Mucosa of descending colon (tissue), 3 donors: Measurements from ENCODE around the gene TENM4. TPM values are rescaled to one million over a fixed set of nuclear protein-coding genes. Genes with fewer than 3 reads are reported as not detected.

ENCODE experiments used
- ATAC-seq: fragments of 200-7000 bp; cut with Tn5 transposase; one replicate; pipeline ENCODE4 v1.9.1; 2020; ENCODE audit warnings: mild to moderate bottlenecking, moderate library complexity
- DNase-seq, 3 donors: peaks; one replicate each; pipeline ENCODE4 v3.0.0-alpha.2; 2020
- H3K36me3 ChIP-seq: fragments of 200-600 bp; one replicate; pipeline ENCODE4 v1.8.0; 2021; ENCODE audit warnings: low read depth, mild to moderate bottlenecking
- H3K4me1 ChIP-seq: fragments of 200-600 bp; one replicate; pipeline ENCODE4 v1.8.0; 2021; ENCODE audit warnings: low read depth, mild to moderate bottlenecking
- H3K4me3 ChIP-seq: fragments of 200-600 bp; one replicate; pipeline ENCODE4 v1.8.0; 2021; ENCODE audit warnings: mild to moderate bottlenecking
- H3K9me3 ChIP-seq: fragments of 200-600 bp; one replicate; pipeline ENCODE4 v1.8.0; 2021; ENCODE audit warnings: mild to moderate bottlenecking
- CTCF ChIP-seq: fragments of 200-600 bp; IDR thresholded peaks from one replicate; pipeline ENCODE4 v1.8.0; 2022; ENCODE audit warnings: antibody characterized with exemption, mild to moderate bottlenecking
- intact Hi-C, 2 donors: fragments of 100-400 bp; cut with DNase I in 1 of 2; cut with micrococcal nuclease in 1 of 2; formaldehyde crosslinking; loops; one replicate each; pipeline versions ENCODE4 v1.11.0 to v1.11.1; 2022; cut with DNase I, micrococcal nuclease
- total RNA-seq, 3 donors: library from RNA; stranded (reverse); fragmentation: NEBNext Ultra II Directional in 2 of 3; extraction: Animal tissue kit (Norgen Biotek cat#: 25700) in 2 of 3; gene quantifications; one replicate each; pipeline versions ENCODE4 v1.2.1 to v1.2.4, GENCODE V29; 2021 to 2023
- donor health status: DM: no; HTN: no; CAD: no; lungs with moderate emphysema.
- donor health status: DM: no; HTN: no; CAD: no.
- donor health status: DM: no; HTN: yes; CAD: no.

Gene TENM4
- total RNA-seq, 3 donors from 2014 or later = 0.70 to 1.6 (median 1.2) TPM

GRCh38 chr11:79200398-79201070 is 240.3 kb downstream of the TENM4 start:
- intact Hi-C loops = no loop called here
- Histone ChIP-seq H3K36me3 (no peaks in the 10 kb centered on the region), H3K4me1 (no peaks in the 10 kb centered on the region), H3K4me3 (no peak overlapping the region), H3K9me3 (no peaks in the 10 kb centered on the region)
- ATAC-seq (no peak), DNase-seq (no peak)
- TF ChIP-seq CTCF = no peak

GRCh38 chr11:79199729-79200354 is 241.0 kb downstream of the TENM4 start:
- no peak for TF ChIP-seq CTCF
- no peaks in the 10 kb centered on the region for H3K4me1 ChIP-seq
- no peaks in the 10 kb centered on the region for H3K9me3 ChIP-seq
- H3K4me3 ChIP-seq = no peak overlapping the region
- DNase-seq = no peak
- intact Hi-C loops = no loop called here
- no peaks in the 10 kb centered on the region for H3K36me3 ChIP-seq
- no peak for ATAC-seq

GRCh38 chr11:79198898-79199250 is 242.0 kb downstream of the TENM4 start:
- TF ChIP-seq CTCF = no peak
- intact Hi-C loops = no loop called here
- Histone ChIP-seq H3K4me1 (no peaks in the 10 kb centered on the region), H3K36me3 (no peaks in the 10 kb centered on the region), H3K4me3 (no peak overlapping the region), H3K9me3 (no peaks in the 10 kb centered on the region)
- no peak for ATAC-seq
- no peak for DNase-seq

GRCh38 chr11:79198203-79198897 is 242.5 kb downstream of the TENM4 start:
- intact Hi-C loops = no loop called here
- Histone ChIP-seq H3K4me1 (no peaks in the 10 kb centered on the region), H3K9me3 (no peaks in the 10 kb centered on the region), H3K4me3 (no peak overlapping the region), H3K36me3 (no peaks in the 10 kb centered on the region)
- no peak for TF ChIP-seq CTCF
- ATAC-seq (no peak), DNase-seq (no peak)

- no peak for DNase-seq
- H3K36me3 ChIP-seq = no peaks in the 10 kb centered on the region
- no peak for TF ChIP-seq CTCF
- H3K9me3 ChIP-seq = no peaks in the 10 kb centered on the region
- no peaks in the 10 kb centered on the region for H3K4me1 ChIP-seq
- ATAC-seq = no peak
- H3K4me3 ChIP-seq = no peak overlapping the region
- intact Hi-C loops = no loop called here
Observed at GRCh38 chr11:79196950-79197349, 243.9 kb downstream of the TENM4 start.
